Endodermal cell (in vitro differentiated cells): ENCODE measurements around the gene NKX2-3. TPM values are rescaled to one million over a fixed set of nuclear protein-coding genes. Genes with fewer than 3 reads are reported as not detected.

Experiments used
- DNase-seq: peaks from one replicate; pipeline ENCODE4 v3.0.0-alpha.2; 2017
- H3K27ac ChIP-seq: 2 replicates; pipeline ENCODE4 v1.5.1; 2013; ENCODE audit warnings: mild to moderate bottlenecking, low read depth, low read length, moderate library complexity
- H3K27me3 ChIP-seq: 2 replicates; pipeline ENCODE4 v1.6.1; 2013; ENCODE audit warnings: mild to moderate bottlenecking, low read length, moderate library complexity; ENCODE audit not compliant: insufficient read depth, control insufficient read depth, poor library complexity, severe bottlenecking
- H3K36me3 ChIP-seq: 2 replicates; pipeline ENCODE4 v1.7.0; 2013; ENCODE audit warnings: mild to moderate bottlenecking, low read length, moderate library complexity; ENCODE audit not compliant: control insufficient read depth, insufficient read depth
- H3K4me1 ChIP-seq: one replicate; pipeline ENCODE4 v1.7.0; 2013; ENCODE audit warnings: low read length; ENCODE audit not compliant: control insufficient read depth, insufficient read depth
- H3K4me3 ChIP-seq: 2 replicates; pipeline ENCODE4 v1.5.1; 2013; ENCODE audit warnings: mild to moderate bottlenecking, low read length, moderate library complexity
- H3K9ac ChIP-seq: 2 replicates; pipeline ENCODE4 v1.6.1; 2013; ENCODE audit warnings: mild to moderate bottlenecking, low read length, moderate library complexity; ENCODE audit not compliant: poor library complexity, severe bottlenecking; ENCODE audit errors: extremely low read depth
- H3K9me3 ChIP-seq: 2 replicates; pipeline ENCODE4 v1.6.1; 2013; ENCODE audit warnings: mild to moderate bottlenecking, low read length, moderate library complexity; ENCODE audit not compliant: control insufficient read depth
- H3K27ac Mint-ChIP-seq: 2 replicates; pipeline ENCODE4 v1.8.0; 2020; ENCODE audit warnings: mixed read lengths
- H3K27me3 Mint-ChIP-seq: 2 replicates; pipeline ENCODE4 v1.8.0; 2021; ENCODE audit warnings: mild to moderate bottlenecking, mixed read lengths; ENCODE audit not compliant: insufficient read depth
- H3K36me3 Mint-ChIP-seq: 2 replicates; pipeline ENCODE4 v1.8.0; 2020; ENCODE audit warnings: low read depth, mixed read lengths
- H3K4me1 Mint-ChIP-seq: 2 replicates; pipeline ENCODE4 v1.8.0; 2020; ENCODE audit warnings: mixed read lengths
- H3K4me3 Mint-ChIP-seq: 2 replicates; pipeline ENCODE4 v1.8.0; 2020; ENCODE audit warnings: mild to moderate bottlenecking, moderate library complexity, mixed read lengths
- H3K9me3 Mint-ChIP-seq: 2 replicates; pipeline ENCODE4 v1.8.0; 2020; ENCODE audit warnings: mild to moderate bottlenecking, mixed read lengths
- CTCF ChIP-seq: fragments of 200-600 bp; sonication (generic); conservative IDR thresholded peaks from 2 replicates; pipeline ENCODE4 v1.5.0; 2021; ENCODE audit warnings: antibody characterized with exemption, mild to moderate bottlenecking
- WGBS, 2 experiments: methylation state at CpG; one replicate each; pipeline versions ENCODE4 v1.1.5 to v1.1.7; 2013; ENCODE audit warnings: missing lambda C conversion rate in 2 of 2, mixed read lengths in 1 of 2; ENCODE audit not compliant: insufficient coverage in 1 of 2, insufficient read length in 1 of 2; 5-methylcytosine and 5-hydroxymethylcytosine counted together
- total RNA-seq, 2 donors: library from RNA; stranded (reverse); fragmentation: NEBNext Ultra II Directional in 1 of 2; extraction: Animal tissue kit (Norgen Biotek cat#: 25700) in 1 of 2; gene quantifications; 2 replicates in 1 of 2; 3 replicates in 1 of 2; pipeline ENCODE4 v1.2.1, GENCODE V29; 2021

Gene NKX2-3
- total RNA-seq, 2 donors from 2014 or later: not detected

- no peak for TF ChIP-seq CTCF
- Histone ChIP-seq H3K4me3 (no peak overlapping the region), H3K9me3 (no peaks in the 10 kb centered on the region), H3K4me1 (no peaks in the 10 kb centered on the region), H3K27ac (no peak overlapping the region), H3K9ac (no peak overlapping the region), H3K36me3 (no peaks in the 10 kb centered on the region), H3K27me3 (peaks cover 100% of the 10 kb centered on the region)
- Mint-ChIP-seq H3K4me1 (peaks cover 14% of the 10 kb centered on the region), H3K4me3 (peak overlapping the region; percentile 37), H3K27me3 (peaks cover 100% of the 10 kb centered on the region), H3K9me3 (no peaks in the 10 kb centered on the region), H3K36me3 (no peaks in the 10 kb centered on the region), H3K27ac (no peak overlapping the region)
- WGBS, 2 experiments: 4 to 7% methylated on average over 9 to 28 of the region's 28 CpGs
- DNase-seq: peak; percentile 57
These were observed 7.5 kb downstream of the NKX2-3 start for GRCh38 chr10:99540306-99540656.

DNA sequence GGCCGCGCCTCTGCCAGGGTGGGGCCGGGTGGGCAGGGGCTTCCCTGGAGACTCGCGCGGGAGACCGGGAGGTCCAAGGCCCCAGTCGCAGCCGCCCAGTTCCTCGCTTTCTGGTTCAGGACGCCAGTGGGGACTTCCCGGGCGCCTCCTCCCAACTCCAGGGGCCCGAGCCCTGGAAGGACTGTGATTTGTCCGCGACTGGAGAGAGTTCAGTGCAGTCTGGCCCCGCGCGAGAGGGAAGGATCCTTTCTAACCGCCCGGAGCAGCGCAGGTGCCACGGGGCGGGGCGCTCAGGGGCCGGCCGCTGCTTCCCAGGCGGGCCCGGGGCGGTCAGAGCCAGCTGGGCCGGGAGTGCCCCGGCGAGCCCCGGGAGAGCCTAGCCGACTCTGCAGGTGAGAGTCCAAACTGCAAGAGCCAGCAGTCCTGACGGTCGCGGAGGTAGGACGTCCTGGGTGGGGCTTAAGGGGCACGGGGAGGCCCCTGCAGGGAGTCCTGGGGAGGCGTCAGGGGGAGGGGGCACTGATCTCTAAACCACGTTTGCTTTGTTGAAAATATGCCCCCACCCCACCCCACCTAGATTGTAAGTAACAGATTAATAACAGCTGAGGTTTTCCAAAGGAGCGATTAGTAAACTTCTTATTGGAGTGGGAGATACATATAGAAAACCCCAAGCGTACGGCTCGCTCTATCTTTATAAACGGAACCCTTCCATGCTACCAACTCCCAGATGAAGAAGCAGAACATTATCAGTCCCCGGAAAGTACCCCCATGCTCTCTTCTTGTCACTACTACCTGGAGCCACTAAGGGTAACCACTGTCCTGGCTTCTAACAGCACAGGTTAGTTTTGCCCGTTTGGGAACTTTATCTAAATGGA lies 8.2 kb downstream of the NKX2-3 start:
- Mint-ChIP-seq H3K27ac (no peak overlapping the region), H3K4me3 (peak overlapping the region; percentile 37), H3K27me3 (peaks cover 100% of the 10 kb centered on the region), H3K9me3 (no peaks in the 10 kb centered on the region), H3K4me1 (peaks cover 14% of the 10 kb centered on the region), H3K36me3 (no peaks in the 10 kb centered on the region)
- TF ChIP-seq CTCF: peak; percentile 44
- Histone ChIP-seq H3K36me3 (no peaks in the 10 kb centered on the region), H3K4me3 (no peak overlapping the region), H3K4me1 (no peaks in the 10 kb centered on the region), H3K27me3 (peaks cover 100% of the 10 kb centered on the region), H3K27ac (no peak overlapping the region), H3K9me3 (no peaks in the 10 kb centered on the region), H3K9ac (no peak overlapping the region)
- WGBS, 2 experiments: 2 to 4% methylated on average over 22 to 47 of the region's 49 CpGs
- peak; percentile 79 for DNase-seq

DNA sequence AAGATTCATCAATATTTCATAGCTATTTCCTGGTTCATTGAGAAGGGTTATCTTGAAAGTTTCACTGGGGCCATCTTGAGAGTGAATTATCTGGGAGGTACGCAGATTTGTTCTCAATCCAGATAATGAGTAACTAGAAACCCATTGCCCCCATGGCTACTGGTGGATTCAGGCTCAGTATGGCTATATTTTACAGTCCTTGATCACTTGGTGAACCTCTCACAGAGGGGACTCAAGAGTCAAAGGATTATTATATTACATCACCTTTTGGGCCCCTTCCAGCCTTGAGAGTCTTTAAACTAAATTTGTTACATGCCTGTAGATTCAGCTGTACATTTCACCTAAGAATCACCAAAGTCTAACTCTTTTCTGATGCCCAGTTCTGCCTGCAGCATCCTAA lies 11.6 kb downstream of the NKX2-3 start:
- Histone ChIP-seq H3K4me3 (no peak overlapping the region), H3K9ac (no peak overlapping the region), H3K27me3 (peaks cover 100% of the 10 kb centered on the region), H3K9me3 (no peaks in the 10 kb centered on the region), H3K36me3 (no peaks in the 10 kb centered on the region), H3K4me1 (no peaks in the 10 kb centered on the region), H3K27ac (no peak overlapping the region)
- DNase-seq: no peak
- Mint-ChIP-seq H3K9me3 (no peaks in the 10 kb centered on the region), H3K4me3 (no peak overlapping the region), H3K27me3 (peaks cover 100% of the 10 kb centered on the region), H3K36me3 (no peaks in the 10 kb centered on the region), H3K4me1 (peaks cover 3% of the 10 kb centered on the region), H3K27ac (no peak overlapping the region)
- no peak for TF ChIP-seq CTCF
- WGBS, 2 experiments: 83 to 88% methylated on average over 1 of the region's 1 CpG
